ENCODE data around the gene ZNF532. TPM values are rescaled to one million over a fixed set of nuclear protein-coding genes. Genes with fewer than 3 reads are reported as not detected.
"Not testable (repeated sequence)": the region's sequence is repeated elsewhere in the genome, so short reads cannot be mapped to it uniquely, and the experiment has no call there.

Gene ZNF532
- total RNA-seq, 4 donors from 2014 or later: 54.7 to 124 (median 91.2) TPM

GRCh38 chr18:58823412-58823811, 41.3 kb upstream of the ZNF532 start:
- in situ Hi-C loops (cut with MboI; ENCODE audit: low sequenced_read_pairs in 4 of 4): no loop called here
- no peak overlapping the region for H3K4me3 ChIP-seq
- TF ChIP-seq POLR2A (IDR thresholded peaks at IDR 0.05): no peak
- no peak for TF ChIP-seq CTCF (IDR thresholded peaks at IDR 0.05 in 4 of 5, conservative IDR thresholded peaks at IDR 0.05 in 1 of 5)
- no peaks in the 10 kb centered on the region for H3K9me3 ChIP-seq
- H3K27me3 ChIP-seq: no peaks in the 10 kb centered on the region
- DNase-seq (no peak), ATAC-seq (no peak)
- H3K4me1 ChIP-seq: peaks cover 0 to 2% of the 10 kb centered on the region in 2 donors
- H3K36me3 ChIP-seq: no peaks in the 10 kb centered on the region
- H3K27ac ChIP-seq: no peak overlapping the region
- intact Hi-C loops (cut with DNase I; ENCODE audit: low total_unique reads): no loop called here

- H3K4me3 ChIP-seq; in situ Hi-C loops (cut with MboI; ENCODE audit: low sequenced_read_pairs in 4 of 4); H3K27me3 ChIP-seq; DNase-seq; ATAC-seq; intact Hi-C loops (cut with DNase I; ENCODE audit: low total_unique reads); H3K36me3 ChIP-seq; H3K9me3 ChIP-seq: not testable (repeated sequence)
- H3K27ac ChIP-seq: peak overlapping the region in 1 of 4 donors; percentile 27
- H3K4me1 ChIP-seq: peaks cover 8 to 11% of the 10 kb centered on the region in 2 donors
Observed at GRCh38 chr18:58826926-58827325, 37.8 kb upstream of the ZNF532 start.

GRCh38 chr18:58827428-58827827, 37.2 kb upstream of the ZNF532 start:
- Histone ChIP-seq H3K9me3 (no peaks in the 10 kb centered on the region), H3K27ac (peak overlapping the region in 3 of 4 donors; percentile 70 to 84 (median 74)), H3K27me3 (no peaks in the 10 kb centered on the region), H3K4me3 (no peak overlapping the region), H3K4me1 (peaks cover 8 to 11% of the 10 kb centered on the region in 2 donors), H3K36me3 (no peaks in the 10 kb centered on the region)
- in situ Hi-C loops (cut with MboI; ENCODE audit: low sequenced_read_pairs in 4 of 4) (no loop called here), intact Hi-C loops (cut with DNase I; ENCODE audit: low total_unique reads) (no loop called here)
- no peak for ATAC-seq
- no peak for DNase-seq
- TF ChIP-seq POLR2A (IDR thresholded peaks at IDR 0.05) (no peak), CTCF (IDR thresholded peaks at IDR 0.05 in 4 of 5, conservative IDR thresholded peaks at IDR 0.05 in 1 of 5) (no peak)

- TF ChIP-seq POLR2A (IDR thresholded peaks at IDR 0.05): no peak
- no peak for TF ChIP-seq CTCF (IDR thresholded peaks at IDR 0.05 in 4 of 5, conservative IDR thresholded peaks at IDR 0.05 in 1 of 5)
- H3K36me3 ChIP-seq: no peaks in the 10 kb centered on the region
- no peaks in the 10 kb centered on the region for H3K27me3 ChIP-seq
- intact Hi-C loops (cut with DNase I; ENCODE audit: low total_unique reads): no loop called here
- H3K4me3 ChIP-seq: no peak overlapping the region
- peak overlapping the region; percentile 65 to 84 (median 72) for H3K27ac ChIP-seq
- no peaks in the 10 kb centered on the region for H3K9me3 ChIP-seq
- in situ Hi-C loops (cut with MboI; ENCODE audit: low sequenced_read_pairs in 4 of 4): no loop called here
- no peak for DNase-seq
- peak in 1 of 2 donors; percentile 7 for ATAC-seq
- peaks cover 8 to 11% of the 10 kb centered on the region in 2 donors for H3K4me1 ChIP-seq
Observed at GRCh38 chr18:58827886-58828285, 36.8 kb upstream of the ZNF532 start.

- TF ChIP-seq CTCF (IDR thresholded peaks at IDR 0.05 in 4 of 5, conservative IDR thresholded peaks at IDR 0.05 in 1 of 5) (no peak), POLR2A (IDR thresholded peaks at IDR 0.05) (no peak)
- peak overlapping the region; percentile 65 to 84 (median 72) for H3K27ac ChIP-seq
- ATAC-seq (peak; percentile 87 to 92), DNase-seq (peak; percentile 31 to 63)
- no peaks in the 10 kb centered on the region for H3K27me3 ChIP-seq
- H3K36me3 ChIP-seq: no peaks in the 10 kb centered on the region
- peaks cover 8 to 11% of the 10 kb centered on the region in 2 donors for H3K4me1 ChIP-seq
- in situ Hi-C loops (cut with MboI; ENCODE audit: low sequenced_read_pairs in 4 of 4): no loop called here
- H3K4me3 ChIP-seq: no peak overlapping the region
- no peaks in the 10 kb centered on the region for H3K9me3 ChIP-seq
- intact Hi-C loops (cut with DNase I; ENCODE audit: low total_unique reads): no loop called here
Observed at GRCh38 chr18:58828399-58829121, 36.1 kb upstream of the ZNF532 start.

Measured in gastrocnemius medialis (tissue), 4 donors.